Activated CD4-positive, CD25-positive, alpha-beta regulatory T cell treated with anti-CD3 and anti-CD28 coated beads, Interleukin-2, amount 50 U/mL, for 24 hours (primary cell): ENCODE results near the gene NOC4L.

Source experiments
- ATAC-seq, 2 donors: fragments of 150-1000 bp; cut with Tn5 transposase; one replicate each; pipeline ENCODE4 v1.10.0; 2021; ENCODE audit warnings: mild to moderate bottlenecking in 1 of 2, moderate library complexity in 1 of 2

The NOC4L gene

DNA sequence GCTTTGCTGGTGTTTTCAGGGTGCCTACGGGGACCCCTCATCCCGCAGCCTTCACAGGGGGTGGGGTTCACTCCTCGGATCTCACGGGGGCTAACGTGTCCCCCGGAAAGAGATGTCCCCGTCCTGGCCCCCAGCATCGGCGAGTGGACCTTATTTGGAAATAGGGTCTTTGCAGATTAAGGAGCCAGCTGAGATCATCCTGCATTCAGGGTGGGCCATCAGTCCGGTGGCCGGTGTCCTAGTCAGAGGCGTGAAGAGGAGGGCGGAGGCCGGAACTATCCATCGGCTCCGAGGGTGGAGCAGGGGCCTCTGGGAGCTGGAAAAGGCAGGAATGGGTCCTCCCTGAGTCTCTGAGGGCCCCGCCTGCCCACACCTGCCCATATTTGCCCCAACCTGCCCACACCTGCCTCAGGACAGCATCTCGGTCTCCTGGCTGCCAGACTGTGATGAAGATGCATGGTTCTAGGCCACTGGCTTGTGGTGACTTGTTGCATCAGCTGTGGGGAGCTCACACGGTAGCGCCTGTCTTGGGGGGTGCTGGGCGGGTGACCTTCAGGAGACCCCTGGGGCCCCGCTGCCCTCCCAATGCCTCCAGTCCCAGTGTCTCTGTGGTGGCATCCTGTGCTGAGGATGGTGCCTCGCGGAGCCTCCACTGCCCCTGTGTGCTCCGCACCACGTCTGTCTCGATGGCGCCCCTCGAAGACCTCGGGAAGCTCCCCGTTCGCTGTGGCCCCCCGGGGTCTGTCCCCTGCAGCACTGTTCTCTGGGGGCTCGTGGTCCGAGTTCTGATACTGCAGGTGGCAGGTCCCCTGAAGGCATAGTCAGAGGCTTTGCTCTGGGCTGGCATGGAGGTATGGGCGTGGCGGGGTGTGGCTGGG is 14.7 kb downstream of the NOC4L start:
- no peak for ATAC-seq

DNA sequence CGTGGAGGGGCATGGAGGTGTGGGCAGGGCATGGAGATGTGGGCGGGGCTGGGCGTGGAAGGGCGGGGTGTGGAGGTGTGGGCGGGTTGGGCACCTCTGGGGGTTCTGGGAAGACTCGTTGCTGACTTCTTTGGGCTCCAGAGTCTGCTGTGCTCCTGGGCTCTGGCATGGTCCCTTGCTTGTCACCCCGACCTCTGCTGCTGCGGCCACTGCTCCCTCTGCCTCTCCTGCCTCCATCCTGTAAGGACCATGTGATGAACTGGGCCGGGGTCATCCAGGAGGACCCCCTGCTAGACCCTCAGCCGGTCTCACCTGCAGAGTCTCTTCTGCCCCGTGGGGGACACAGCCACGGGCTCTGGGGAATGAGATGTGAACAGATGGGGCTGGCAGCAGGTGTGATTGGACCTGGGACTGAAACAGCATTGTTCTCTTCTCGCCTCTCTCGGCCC is 15.3 kb downstream of the NOC4L start:
- no peak for ATAC-seq

DNA sequence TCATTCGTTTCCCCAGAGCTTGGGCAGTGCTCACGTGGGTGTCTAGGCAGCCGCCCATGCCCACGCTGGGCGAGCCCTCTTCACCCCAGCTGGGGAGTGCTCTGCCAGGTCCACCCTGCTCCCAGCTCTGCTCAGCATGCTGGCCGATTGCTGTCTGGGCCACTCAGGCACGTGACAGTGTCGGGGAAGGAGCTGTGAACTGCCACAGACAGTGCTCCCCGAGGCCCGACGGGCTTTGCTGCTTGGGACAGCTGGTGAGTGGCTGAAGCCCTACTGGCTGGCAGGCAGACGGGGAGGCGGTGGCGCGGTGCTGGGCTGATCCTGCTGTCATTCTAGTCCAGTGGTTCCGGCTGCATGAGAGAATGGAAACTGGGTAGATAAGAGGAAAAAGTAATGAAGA is 15.8 kb downstream of the NOC4L start:
- no peak for ATAC-seq

DNA sequence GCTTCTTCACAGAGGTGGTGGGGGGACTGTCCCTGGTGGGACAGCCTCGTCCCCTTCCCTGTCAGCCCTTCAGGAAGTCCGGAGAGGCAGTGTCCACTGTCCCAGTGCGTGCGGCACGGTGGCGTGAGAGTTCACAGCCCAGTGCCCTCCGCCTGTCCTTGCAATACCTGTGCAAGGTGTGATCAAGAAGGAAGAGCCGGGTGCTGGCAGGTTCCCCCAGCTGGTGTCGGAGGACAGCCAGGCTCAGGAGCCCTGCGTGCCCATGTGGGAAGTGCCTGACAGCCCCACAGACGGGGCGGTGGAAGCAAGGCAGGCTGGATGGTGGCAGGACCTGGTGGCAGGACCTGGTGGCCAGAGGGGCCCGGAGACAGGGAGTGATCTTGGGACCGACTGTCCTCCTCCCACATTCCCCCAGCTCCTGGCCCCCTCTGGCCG is 16.4 kb downstream of the NOC4L start:
- ATAC-seq: no peak

DNA sequence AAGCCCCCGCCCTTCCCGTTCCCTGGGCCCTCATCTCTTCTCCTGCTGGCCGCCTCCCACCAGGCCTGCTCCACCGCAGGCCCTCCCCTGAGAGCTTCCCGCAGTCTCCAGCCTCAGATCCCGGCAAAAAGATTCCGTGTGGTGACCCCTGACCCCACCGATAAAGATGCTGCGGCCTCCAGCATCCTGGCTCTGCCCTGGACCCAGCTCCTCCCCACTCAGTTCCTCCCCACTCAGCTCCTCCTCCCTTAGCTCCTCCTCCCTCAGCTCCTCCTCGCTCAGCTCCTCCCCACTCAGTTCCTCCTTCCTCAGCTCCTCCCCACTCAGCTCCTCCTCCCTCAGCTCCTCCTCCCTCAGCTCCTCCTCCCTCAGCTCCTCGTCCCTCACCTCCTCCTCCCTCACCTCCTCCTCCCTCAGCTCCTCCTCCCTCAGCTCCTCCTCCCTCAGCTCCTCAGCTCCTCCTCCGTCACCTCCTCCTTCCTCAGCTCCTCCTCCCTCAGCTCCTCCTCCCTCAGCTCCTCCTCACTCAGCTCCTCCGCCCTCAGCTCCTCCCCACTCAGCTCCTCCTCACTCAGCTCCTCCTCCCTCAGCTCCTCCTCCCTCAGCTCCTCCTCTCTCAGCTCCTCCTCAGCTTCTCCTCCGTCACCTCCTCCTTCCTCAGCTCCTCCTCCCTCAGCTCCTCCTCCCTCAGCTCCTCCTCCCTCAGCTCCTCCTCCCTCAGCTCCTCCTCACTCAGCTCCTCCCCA is 17.0 kb downstream of the NOC4L start:
- no peak for ATAC-seq

DNA sequence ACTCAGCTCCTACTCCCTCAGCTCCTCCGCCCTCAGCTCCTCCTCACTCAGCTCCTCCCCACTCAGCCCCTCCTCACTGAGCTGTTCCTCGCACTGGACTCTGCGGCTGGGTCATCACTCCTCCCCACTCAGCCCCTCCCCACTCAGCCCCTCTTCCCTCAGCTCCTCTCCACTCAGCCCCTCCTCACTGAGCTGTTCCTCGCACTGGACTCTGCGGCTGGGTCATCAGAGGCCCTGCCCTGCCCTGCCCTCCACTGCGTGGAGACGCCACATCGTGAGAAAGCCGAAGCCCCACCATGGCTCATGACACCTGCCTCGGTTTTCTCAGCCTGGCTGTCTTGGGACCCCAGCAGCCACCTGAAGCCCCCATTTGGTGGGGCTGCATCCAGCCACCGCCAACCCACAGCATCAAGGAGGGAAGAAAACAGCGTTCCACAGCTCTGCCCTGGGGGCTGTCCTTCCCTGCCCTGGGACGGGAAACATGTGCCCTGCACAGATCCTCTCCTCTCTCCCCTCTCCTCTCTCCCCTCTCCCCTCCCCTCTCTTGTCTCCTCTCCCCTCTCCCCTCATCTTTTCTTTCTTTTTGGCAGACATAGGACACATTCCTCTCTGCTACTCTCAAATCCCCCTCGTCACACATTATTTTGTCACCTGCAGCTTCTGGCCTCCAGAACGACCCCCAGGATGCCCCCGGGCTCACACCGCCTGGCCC is 17.7 kb downstream of the NOC4L start:
- ATAC-seq: no peak

DNA sequence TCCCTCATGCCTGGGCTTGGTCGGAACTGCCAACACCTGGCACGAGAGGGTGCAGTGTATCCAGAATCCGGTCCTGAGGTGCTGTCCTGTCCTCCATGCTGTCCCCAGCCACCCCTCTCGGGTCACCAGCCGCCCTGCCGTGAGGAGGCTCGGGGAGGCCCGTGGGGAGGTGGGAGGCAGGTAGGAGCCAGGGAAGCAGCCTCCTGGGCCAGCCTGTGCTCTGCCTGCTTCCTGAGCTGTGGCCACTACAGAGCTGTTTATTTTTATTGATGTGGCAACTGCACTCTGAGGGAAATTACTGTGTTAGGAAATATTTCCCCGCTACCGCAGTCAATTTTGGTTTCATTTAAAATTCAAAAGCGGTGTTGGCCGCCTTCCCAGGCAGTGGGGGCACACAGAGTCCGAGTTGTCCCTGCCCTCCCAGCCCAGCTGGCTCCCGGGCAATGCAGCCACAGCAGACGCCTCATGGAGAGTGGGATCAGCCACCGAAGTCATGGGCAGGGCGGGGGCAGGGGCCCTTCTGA is 18.3 kb downstream of the NOC4L start:
- peak; percentile 26 to 27 for ATAC-seq

DNA sequence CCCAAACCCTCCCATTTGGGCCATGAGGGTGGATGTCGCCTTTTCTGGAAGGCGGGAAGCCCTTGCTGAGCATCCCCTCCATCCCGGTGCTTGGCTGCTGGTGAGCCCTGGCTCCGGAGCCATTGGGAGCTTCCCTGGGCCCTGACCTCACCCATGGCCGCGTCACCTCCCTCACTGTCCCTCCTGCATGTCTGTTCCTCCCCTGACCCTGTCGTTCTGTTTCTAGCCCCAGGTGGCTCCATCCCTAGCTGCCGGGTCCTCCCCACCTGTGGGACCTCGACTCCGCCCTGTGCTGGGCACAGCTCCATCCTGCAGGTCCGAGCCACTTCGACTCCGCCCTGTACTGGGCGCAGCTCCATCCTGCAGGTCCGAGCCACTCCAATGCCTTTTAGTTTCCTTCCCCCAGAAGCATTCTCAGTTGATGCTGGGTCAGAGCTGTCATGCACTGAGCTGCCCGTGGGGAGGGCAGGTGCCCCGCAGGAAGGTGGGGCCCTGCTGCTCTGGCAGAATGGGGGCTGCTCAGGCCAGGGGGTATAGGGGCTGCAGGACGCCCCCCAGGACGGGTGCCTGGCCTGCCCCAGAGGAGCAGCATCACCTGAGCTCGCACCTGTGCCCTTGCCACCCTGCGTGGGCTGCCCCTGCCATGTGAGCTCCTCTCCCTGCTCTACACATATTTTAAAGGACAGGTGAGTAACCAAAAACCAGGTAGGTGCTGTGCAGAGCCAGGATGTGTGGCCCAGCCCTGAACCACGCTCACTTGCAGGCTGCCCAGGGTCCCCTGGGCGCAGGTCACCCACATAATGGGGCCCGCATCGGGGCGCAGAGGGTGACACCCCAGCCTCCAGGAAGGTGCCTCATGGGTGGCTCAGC is 19.0 kb downstream of the NOC4L start:
- ATAC-seq: peak in 1 of 2 donors; percentile 12

DNA sequence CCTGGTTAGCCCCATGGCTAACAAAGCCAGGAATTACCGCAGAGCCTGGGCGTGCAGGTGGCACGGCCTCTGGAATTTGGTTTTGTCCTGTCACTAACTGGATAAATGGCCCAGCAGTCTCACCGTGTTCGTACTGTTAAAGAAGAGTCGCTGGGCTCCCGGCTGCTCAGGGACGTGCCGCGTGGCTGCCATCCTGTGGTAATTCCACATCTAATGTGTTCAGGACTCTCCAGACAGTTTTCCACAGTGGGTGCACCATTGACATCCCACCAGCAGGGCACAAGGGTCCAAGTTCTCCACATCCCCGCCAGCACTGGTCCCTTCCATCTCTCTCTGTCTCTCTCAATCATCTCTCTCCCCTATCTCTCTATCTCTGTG is 19.6 kb downstream of the NOC4L start:
- no peak for ATAC-seq

DNA sequence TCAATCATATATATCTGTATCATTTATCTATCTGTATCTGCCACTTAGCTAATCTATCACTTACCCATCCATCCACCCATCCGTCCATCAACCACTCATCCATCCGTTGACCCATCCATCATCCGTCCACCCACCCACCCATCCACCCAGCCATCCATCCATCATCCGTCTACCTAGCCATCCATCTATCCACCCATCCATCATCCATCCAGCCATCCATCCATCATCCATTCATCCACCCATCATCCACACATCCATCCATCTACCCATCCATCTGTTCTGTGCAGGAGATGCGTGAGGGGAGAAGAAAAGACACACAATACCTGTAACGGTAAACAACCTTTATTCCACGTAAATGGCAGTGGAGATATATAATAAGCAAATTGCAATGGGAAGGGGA is 20.2 kb downstream of the NOC4L start:
- no peak for ATAC-seq

DNA sequence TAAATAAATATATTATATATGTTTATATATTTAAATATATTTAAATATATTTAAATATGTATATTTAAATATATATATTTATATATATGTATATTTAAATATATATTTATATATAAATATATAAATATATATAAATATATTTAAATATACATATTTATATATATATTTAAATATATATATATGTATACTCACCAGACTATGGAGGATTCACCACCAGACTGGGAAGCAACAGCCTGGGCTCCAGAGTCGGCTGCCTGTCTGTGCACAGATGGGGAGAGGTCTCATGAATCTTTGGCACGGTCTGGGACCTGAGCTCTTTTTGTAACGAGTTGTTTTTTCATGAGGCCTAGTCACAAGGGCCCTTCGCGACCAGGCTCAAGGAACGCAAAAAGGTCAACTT is 21.3 kb downstream of the NOC4L start:
- no peak for ATAC-seq

DNA sequence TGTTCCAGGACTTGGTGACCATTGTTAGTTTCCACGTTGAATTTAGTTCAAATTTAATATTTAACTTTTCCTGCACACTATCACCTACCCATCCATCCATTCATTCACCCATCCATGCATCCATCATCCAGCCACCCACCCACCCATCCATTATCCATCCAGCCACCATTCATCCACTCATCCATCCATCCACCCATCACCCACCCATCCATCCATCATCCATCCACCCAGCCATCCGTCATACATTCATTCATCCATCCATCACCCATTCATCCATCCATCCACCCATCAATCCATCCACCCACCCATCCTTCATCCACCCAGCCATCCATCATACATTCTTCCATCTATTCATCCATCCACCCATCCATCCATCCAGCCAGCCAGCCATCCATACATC is 21.8 kb downstream of the NOC4L start:
- ATAC-seq: no peak

DNA sequence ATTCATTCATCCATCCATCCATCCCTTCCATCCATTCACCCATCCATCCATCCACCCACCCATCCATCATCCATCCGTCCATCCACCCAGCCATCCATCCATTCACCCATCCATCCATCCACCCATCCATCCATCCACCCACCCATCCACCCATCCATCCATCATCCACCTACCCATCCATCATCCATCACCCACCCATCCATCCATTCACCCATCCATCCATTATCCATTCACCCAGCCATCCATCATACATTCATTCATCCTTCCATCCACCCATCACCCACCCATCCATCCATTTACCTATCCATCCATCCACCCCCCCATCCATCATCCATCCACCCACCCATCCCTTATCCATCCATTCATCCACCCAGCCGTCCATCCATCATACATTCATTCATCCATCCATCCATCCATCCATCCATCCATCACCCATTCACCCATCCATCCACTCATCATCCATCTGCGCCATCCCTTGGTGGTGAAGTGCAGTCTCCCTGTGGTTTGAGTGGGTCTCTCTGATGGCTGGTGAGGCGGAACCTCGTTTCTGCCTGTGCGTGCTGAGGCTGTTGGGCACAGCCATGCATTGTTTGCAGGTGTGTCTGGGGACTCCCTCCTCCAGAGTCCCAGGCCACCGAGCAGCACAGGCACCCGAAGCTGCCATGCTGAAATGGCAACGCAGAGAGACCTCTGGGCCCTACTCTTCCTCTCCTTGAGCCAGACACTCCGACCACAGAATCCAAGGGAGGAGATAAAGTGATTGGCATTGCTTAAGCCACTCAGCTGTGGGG is 22.7 kb downstream of the NOC4L start:
- ATAC-seq: no peak

DNA sequence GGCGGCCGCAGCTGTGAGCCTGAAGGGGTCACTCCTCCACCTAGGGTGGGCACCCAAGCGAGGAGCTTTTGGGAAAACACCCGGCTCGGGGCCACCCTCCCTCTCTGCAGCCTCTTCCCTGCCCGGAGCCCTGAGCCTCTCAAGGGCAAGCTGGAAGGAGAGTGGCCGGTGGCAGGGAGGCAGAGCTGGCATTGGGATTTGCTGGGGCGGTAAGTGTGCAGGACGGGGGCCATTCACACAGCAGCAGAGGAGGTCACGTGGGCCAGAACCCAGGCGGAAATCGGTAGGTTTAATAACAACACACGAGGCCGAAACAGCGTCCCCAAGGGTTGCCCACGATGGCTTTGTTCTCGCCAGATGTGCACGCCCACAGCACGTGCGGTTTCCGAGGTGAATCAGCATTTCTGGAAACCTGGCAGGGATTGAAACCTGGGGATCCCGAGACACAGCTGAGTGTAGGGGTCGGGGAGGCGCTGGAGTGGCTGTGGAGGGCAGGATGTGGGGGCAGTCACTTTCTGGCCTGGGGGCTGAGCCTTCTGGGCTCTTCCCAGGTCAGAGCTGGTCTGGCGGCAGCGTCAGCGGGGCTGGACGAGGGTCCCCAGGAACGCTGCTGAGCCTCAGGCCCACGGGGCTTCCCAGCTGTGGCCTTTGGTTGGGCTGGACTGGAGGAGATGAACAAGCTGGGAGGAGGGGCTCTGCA is 23.5 kb downstream of the NOC4L start:
- peak in 1 of 2 donors; percentile 16 for ATAC-seq

DNA sequence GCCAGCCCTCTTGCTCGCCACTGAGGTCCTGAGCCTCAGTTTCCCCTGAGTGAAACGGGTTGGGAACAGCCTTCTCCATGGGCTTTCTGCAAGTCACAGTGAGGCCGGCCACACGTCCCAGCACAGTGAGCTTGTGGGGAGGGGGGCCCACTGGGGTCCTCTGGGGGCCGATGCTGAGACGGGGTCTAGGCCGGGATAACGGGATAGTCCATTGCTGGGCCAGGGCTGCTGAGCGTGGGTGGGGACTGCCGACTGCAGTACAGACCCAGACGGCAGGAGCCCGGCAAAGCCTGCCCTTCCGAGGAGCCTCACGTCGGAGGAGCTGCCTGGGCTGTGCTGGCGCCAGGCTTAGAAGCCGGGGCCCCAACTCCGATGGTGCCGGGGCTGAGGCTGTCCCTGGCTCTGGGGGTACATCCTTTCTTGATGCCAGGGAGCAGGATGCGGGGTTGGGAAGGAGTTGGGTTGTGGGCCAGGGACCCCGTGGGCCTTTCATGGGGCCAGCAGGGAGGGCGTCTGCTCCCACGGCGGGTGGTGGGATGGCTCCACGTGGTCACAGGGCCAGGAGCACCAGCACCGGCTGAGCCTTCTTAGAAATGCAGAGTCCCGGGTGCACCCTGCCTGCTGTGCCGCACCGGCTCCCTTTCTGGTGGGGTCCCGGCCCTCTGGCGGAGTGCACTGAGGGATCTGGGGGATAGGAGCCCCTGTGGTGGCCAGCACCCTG is 24.2 kb downstream of the NOC4L start:
- ATAC-seq: no peak

DNA sequence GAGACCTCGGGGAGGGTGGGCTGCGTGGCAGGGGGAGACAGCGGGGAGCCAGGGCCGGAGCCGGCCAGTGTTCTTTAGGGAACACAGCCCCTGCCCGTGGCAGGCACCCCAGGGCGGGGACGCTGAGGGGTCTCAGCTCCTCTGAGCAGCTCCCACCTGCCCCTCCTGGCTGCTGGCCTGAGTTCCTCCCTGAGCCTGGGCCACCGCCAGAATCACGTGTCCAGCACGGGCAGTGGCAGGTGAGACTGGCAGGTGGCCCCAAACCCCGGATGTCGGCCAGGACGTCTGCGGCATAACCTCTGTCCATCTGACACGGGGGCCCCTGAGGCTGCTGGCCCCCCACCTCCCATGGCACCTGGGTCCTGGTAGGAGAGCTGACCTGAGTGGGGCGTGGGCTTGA is 25.1 kb downstream of the NOC4L start:
- ATAC-seq: no peak

DNA sequence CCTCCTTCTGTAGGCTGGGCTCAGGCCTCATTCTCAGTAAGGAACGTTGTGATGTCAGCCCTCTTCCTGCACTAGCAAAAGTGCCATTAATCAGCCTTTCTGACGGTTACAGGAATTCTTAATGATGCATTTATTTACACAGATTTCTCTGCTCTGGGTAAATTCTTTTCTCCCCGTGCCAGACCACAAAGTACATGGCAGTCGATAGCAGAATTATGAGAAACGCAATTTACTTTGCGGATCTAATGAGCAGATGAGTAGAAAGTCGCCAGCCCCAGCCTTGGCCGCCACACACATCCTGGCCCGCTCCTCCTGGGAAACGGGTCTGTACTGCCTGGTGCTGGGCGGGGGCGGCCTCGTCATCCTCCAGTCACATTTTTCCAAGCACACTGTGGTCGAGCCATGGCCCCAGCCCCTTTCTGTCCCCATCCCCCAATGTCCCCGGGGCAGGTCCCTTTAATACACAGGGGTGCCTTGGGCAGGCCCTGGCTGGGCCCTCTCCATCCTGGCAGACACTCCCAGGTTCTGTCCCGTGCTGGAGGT is 25.9 kb downstream of the NOC4L start:
- no peak for ATAC-seq

DNA sequence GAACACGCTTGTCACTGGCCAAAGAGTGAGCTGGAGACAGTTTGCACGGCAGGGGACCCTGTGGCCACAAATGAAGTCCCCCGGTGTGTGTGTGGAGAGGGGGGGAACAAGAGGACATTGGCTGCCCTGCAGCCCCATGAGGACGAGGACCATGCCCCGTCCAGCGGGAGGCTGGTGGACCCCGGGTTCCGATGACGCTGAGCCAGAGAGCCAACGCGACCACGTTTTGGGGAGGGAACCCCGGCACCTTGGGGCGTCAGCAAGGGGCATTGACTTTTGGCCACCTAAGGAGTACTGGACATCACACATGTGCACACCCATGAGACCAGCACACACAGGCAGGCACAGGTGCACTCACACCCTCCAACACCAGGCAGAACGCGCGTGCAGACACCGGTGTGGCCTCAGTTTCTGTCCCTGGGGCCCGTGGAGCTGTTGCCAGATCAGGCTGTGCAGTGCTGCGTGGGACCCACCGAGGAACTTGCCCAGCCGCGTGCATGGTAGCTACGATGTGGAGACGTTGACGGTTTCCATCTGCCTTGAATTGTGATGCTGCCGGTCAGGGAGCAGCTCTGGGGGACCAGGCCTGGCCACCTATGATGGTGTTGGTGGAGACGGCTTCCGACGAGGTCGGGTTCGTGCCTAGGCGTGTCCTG is 26.5 kb downstream of the NOC4L start:
- no peak for ATAC-seq
